Right renal cortex interstitium (tissue), 3 donors: ENCODE measurements around the gene KRTAP4-6. TPM values are rescaled to one million over a fixed set of nuclear protein-coding genes. Genes with fewer than 3 reads are reported as not detected.
"Not testable (repeated sequence)": the region's sequence is repeated elsewhere in the genome, so short reads cannot be mapped to it uniquely, and the experiment has no call there.

Experiments
- DNase-seq, 3 donors: peaks; one replicate each; pipeline ENCODE4 v3.0.0-alpha.2; 2013; ENCODE audit warnings: low read depth in 3 of 3, low spot score in 2 of 3
- polyA plus RNA-seq, 3 donors: library from polyadenylated mRNA; unstranded; fragments of 120-200 nt; gene quantifications; one replicate each; pipeline ENCODE4 v1.2.1, GENCODE V29; 2013; ENCODE audit not compliant: insufficient read length in 3 of 3

Gene KRTAP4-6
- polyA plus RNA-seq: not detected

- no peak for DNase-seq
Observed at GRCh38 chr17:41140360-41141131, at the start of gene KRTAP4-6. Gene KRTAP4-6 (minus strand): TSS chr17:41140544. CDS start chr17:41140487, 57 bp downstream.

- not testable (repeated sequence) for DNase-seq
Observed at GRCh38 chr17:41189837-41190318, 49.5 kb upstream of the KRTAP4-6 start, which contains the start of gene KRTAP9-1. Gene KRTAP9-1 (plus strand): TSS chr17:41189887. CDS start chr17:41189887, 0 bp downstream.

- no peak for DNase-seq
Observed at GRCh38 chr17:41186872-41187271, 46.5 kb upstream of the KRTAP4-6 start.

- DNase-seq: no peak
Observed at GRCh38 chr17:41185001-41185400, 44.7 kb upstream of the KRTAP4-6 start.

- no peak for DNase-seq
Observed at GRCh38 chr17:41184480-41184961, 44.2 kb upstream of the KRTAP4-6 start, which contains the start of gene KRTAP4-1. Gene KRTAP4-1 (minus strand): TSS chr17:41184911. CDS start chr17:41184854, 57 bp downstream.

GRCh38 chr17:41178843-41179616 is 38.7 kb upstream of the KRTAP4-6 start:
- no peak for DNase-seq

GRCh38 chr17:41178341-41178740 is 38.0 kb upstream of the KRTAP4-6 start:
- no peak for DNase-seq

GRCh38 chr17:41177727-41178271 is 37.5 kb upstream of the KRTAP4-6 start, which contains the start of gene KRTAP4-2:
Gene KRTAP4-2 (minus strand): TSS chr17:41178221. CDS start chr17:41178164, 57 bp downstream.
- DNase-seq: no peak

- DNase-seq: no peak
Observed at GRCh38 chr17:41176744-41177387, 36.5 kb upstream of the KRTAP4-6 start.

- no peak for DNase-seq
Observed at GRCh38 chr17:41171886-41172285, 31.5 kb upstream of the KRTAP4-6 start.

GRCh38 chr17:41168121-41168520 is 27.8 kb upstream of the KRTAP4-6 start, which contains the start of gene KRTAP4-3:
Gene KRTAP4-3 (minus strand): TSS chr17:41168221. CDS start chr17:41168172, 49 bp downstream.
- DNase-seq: no peak

- DNase-seq: no peak
Observed at GRCh38 chr17:41167561-41167960, 27.2 kb upstream of the KRTAP4-6 start.

- no peak for DNase-seq
Observed at GRCh38 chr17:41163828-41164227, 23.5 kb upstream of the KRTAP4-6 start.

GRCh38 chr17:41160648-41161047 is 20.3 kb upstream of the KRTAP4-6 start, which contains the start of gene KRTAP4-4:
Gene KRTAP4-4 (minus strand): TSS chr17:41160748. CDS start chr17:41160691, 57 bp downstream.
- DNase-seq: no peak

- not testable (repeated sequence) for DNase-seq
Observed at GRCh38 chr17:41160190-41160589, 19.8 kb upstream of the KRTAP4-6 start.

- no peak for DNase-seq
Observed at GRCh38 chr17:41153856-41154255, 13.5 kb upstream of the KRTAP4-6 start.

- no peak for DNase-seq
Observed at GRCh38 chr17:41151525-41151924, 11.2 kb upstream of the KRTAP4-6 start.

- DNase-seq: no peak
Observed at GRCh38 chr17:41150026-41150425, 9.7 kb upstream of the KRTAP4-6 start.

- DNase-seq: no peak
Observed at GRCh38 chr17:41149652-41149985, 9.3 kb upstream of the KRTAP4-6 start, which contains the start of gene KRTAP4-5. Gene KRTAP4-5 (minus strand): TSS chr17:41149825. CDS start chr17:41149767, 58 bp downstream.
